GM12878 (cell line): ENCODE measurements around the gene SLC12A9. TPM values are rescaled to one million over a fixed set of nuclear protein-coding genes. Genes with fewer than 3 reads are reported as not detected.

Experiments
- ATAC-seq: fragments of 200-7000 bp; cut with Tn5 transposase; 3 replicates; pipeline ENCODE4 v1.9.1; 2020; ENCODE audit warnings: mild to moderate bottlenecking, moderate library complexity
- BruUV-seq: library from RNA; stranded (reverse); fragments of 400-500 nt; replicated peaks from 2 replicates; lab custom pipeline; 2021; lab: Mats Ljungman, UMichigan
- CTCF ChIA-PET: fragments of 300-600 bp; sonication (Branson Sonifier 250); formaldehyde crosslinking; extraction: SDS; loops from one replicate; lab custom pipeline; 2021; ENCODE audit warnings: inconsistent platforms; lab: Yijun Ruan, JAX
- POLR2A ChIA-PET: fragments of 350-600 bp; formaldehyde crosslinking; extraction: SDS; loops from one replicate; lab custom pipeline; 2021; ENCODE audit warnings: inconsistent platforms; lab: Charles Lee
- RAD21 ChIA-PET: fragments of 300-600 bp; sonication (Branson Sonifier 250); formaldehyde crosslinking; loops from one replicate; lab custom pipeline; 2023; ENCODE audit warnings: antibody characterized with exemption; ENCODE audit not compliant: unreplicated experiment; lab: Charles Lee
- SMC1A ChIA-PET: fragments of 300-600 bp; sonication (Branson Sonifier 250); formaldehyde crosslinking; loops from one replicate; lab custom pipeline; 2023; ENCODE audit not compliant: unreplicated experiment, uncharacterized antibody; lab: Charles Lee
- DNase-seq: peaks from one replicate; pipeline ENCODE4 v3.0.0-alpha.2; 2011; ENCODE audit warnings: low read depth, low spot score
- FAIRE-seq: peaks from 3 replicates; lab custom pipeline; 2011; peaks lifted over from hg19 to GRCh38; lab: Jason Lieb, UNC
- H2AFZ ChIP-seq: 2 replicates; pipeline ENCODE4 v1.6.0; 2011; ENCODE audit warnings: low read depth, low read length, control low read depth; ENCODE audit not compliant: control insufficient read depth
- H3K27ac ChIP-seq: 2 replicates; pipeline ENCODE4 v1.5.1; 2011; ENCODE audit warnings: control low read depth; ENCODE audit not compliant: control insufficient read depth, insufficient read depth
- H3K27me3 ChIP-seq, 2 experiments: replicated peaks in 1 of 2; 2 replicates each; pipeline versions ENCODE4 v1.6.0 to v1.6.1; 2011; ENCODE audit warnings: low read length in 1 of 2; ENCODE audit not compliant: control insufficient read depth in 2 of 2, insufficient read depth in 2 of 2
- H3K36me3 ChIP-seq, 2 experiments: 2 replicates each; pipeline ENCODE4 v1.5.1; 2011; ENCODE audit warnings: low read length in 1 of 2; ENCODE audit not compliant: control insufficient read depth in 2 of 2, insufficient read depth in 2 of 2
- H3K4me1 ChIP-seq: 2 replicates; pipeline ENCODE4 v1.6.1; 2011; ENCODE audit warnings: mild to moderate bottlenecking, low read length, moderate library complexity, mixed read lengths; ENCODE audit not compliant: control insufficient read depth, insufficient read depth
- H3K4me2 ChIP-seq: 2 replicates; pipeline ENCODE4 v1.6.0; 2011; ENCODE audit warnings: control low read depth; ENCODE audit not compliant: control insufficient read depth, insufficient read depth
- H3K4me3 ChIP-seq: fragments of 200-600 bp; sonication (generic); 2 replicates; pipeline ENCODE4 v1.5.1; 2016
- H3K79me2 ChIP-seq: 2 replicates; pipeline ENCODE4 v1.6.0; 2011; ENCODE audit warnings: low read length; ENCODE audit not compliant: control insufficient read depth, insufficient read depth
- H3K9ac ChIP-seq: 2 replicates; pipeline ENCODE4 v1.8.0; 2011; ENCODE audit warnings: low read length, control low read depth, mixed read lengths; ENCODE audit not compliant: control insufficient read depth, insufficient read depth
- H3K9me3 ChIP-seq: replicated peaks from 3 replicates; pipeline ENCODE4 v1.5.1; 2011; ENCODE audit warnings: mild to moderate bottlenecking, low read length; ENCODE audit not compliant: control insufficient read depth, insufficient read depth
- H4K20me1 ChIP-seq: 2 replicates; pipeline ENCODE4 v1.6.0; 2011; ENCODE audit not compliant: control insufficient read depth, insufficient read depth
- EED ChIP-seq: sonication (generic); IDR thresholded peaks from 2 replicates; pipeline ENCODE4 v1.6.1; 2016; ENCODE audit warnings: antibody characterized with exemption, low read depth
- EP300 ChIP-seq, 2 experiments: fragments of 150-350 bp in 1 of 2; IDR thresholded peaks; 2 replicates each; pipeline ENCODE4 v1.6.1; 2011 to 2012; ENCODE audit warnings: low read depth in 2 of 2, low read length in 2 of 2, borderline replicate concordance in 1 of 2, improper control_type of control experiment in 1 of 2, inconsistent platforms in 1 of 2; ENCODE audit not compliant: control insufficient read depth in 1 of 2
- HDGF ChIP-seq: fragments of 450-650 bp; IDR thresholded peaks from 2 replicates; pipeline ENCODE4 v1.6.1; 2016; ENCODE audit warnings: antibody characterized with exemption
- JUNB ChIP-seq: IDR thresholded peaks from 2 replicates; pipeline ENCODE4 v1.6.1; 2016; ENCODE audit warnings: antibody characterized with exemption, mild to moderate bottlenecking
- MAX ChIP-seq: IDR thresholded peaks from 2 replicates; pipeline ENCODE4 v1.6.1; 2012; ENCODE audit warnings: low read depth, low read length, improper control_type of control experiment
- MTA3 ChIP-seq: IDR thresholded peaks from 2 replicates; pipeline ENCODE4 v1.6.1; 2012; ENCODE audit warnings: low read length, inconsistent platforms, borderline replicate concordance
- SP1 ChIP-seq: IDR thresholded peaks from one replicate; pipeline ENCODE4 v1.6.1; 2011; ENCODE audit warnings: low read depth, low read length
- SUPT20H ChIP-seq: IDR thresholded peaks from 2 replicates; pipeline ENCODE4 v1.6.1; 2011; ENCODE audit warnings: low read depth, mild to moderate bottlenecking, low read length, moderate library complexity, borderline replicate concordance; ENCODE audit not compliant: control insufficient read depth
- WGBS: methylation state at CpG from one replicate; pipeline ENCODE4 v1.1.6; 2016; ENCODE audit warnings: low lambda C conversion rate; ENCODE audit not compliant: insufficient replicate concordance, insufficient coverage; ENCODE audit errors: missing lambda C conversion rate; 5-methylcytosine and 5-hydroxymethylcytosine counted together
- in situ Hi-C: fragments of 300-500 bp; cut with MboI; formaldehyde crosslinking; loops from 9 replicates; pipeline ENCODE4 v1.14.3; 2018; ENCODE audit warnings: mixed read lengths
- intact Hi-C: fragments of 100-400 bp; cut with micrococcal nuclease; formaldehyde crosslinking; loops from one replicate; pipeline ENCODE4 v1.14.2; 2022; ENCODE audit not compliant: unreplicated experiment
- polyA plus RNA-seq, 11 experiments: library from polyadenylated mRNA; depleted of rRNA in 4 of 11; unstranded in 6 of 11; stranded (reverse) in 5 of 11; fragments of >200 nt; fragmentation: Nextera tagmentation in 4 of 11; fragmentation: Illumina TruSeq in 1 of 11; extraction: Ambion mirVana in 4 of 11; extraction: Trizol in 1 of 11; gene quantifications; 1 replicate in 1 of 11; 2 replicates in 10 of 11; pipeline versions ENCODE4 v1.2.1 to v1.2.3, GENCODE V29; 2011 to 2016; ENCODE audit warnings: inconsistent platforms in 2 of 11, missing spikeins in 2 of 11, low read depth in 1 of 11
- total RNA-seq, 4 experiments: library from RNA; depleted of rRNA in 3 of 4; stranded (reverse); fragments of >200 nt in 3 of 4; fragmentation: Illumina TruSeq in 1 of 4; extraction: Trizol in 1 of 4; gene quantifications; 2 replicates each; pipeline versions ENCODE4 v1.2.1 to v1.2.3, GENCODE V29; 2013 to 2021
- TF ChIP-seq, protein P1 (sequence below): fragments of 450-650 bp; IDR thresholded peaks from 2 replicates; pipeline ENCODE4 v1.6.1; 2016; ENCODE audit warnings: mild to moderate bottlenecking
- TF ChIP-seq, protein P2 (sequence below): fragments of 450-650 bp; IDR thresholded peaks from 2 replicates; pipeline ENCODE4 v1.6.1; 2016; ENCODE audit warnings: mild to moderate bottlenecking

Gene SLC12A9
- total and polyA plus RNA-seq, 10 of the 15 experiments (the other 5 are each of a cell fraction or from before 2014, with no cell fraction given), result 0.24 to 18.5 (median 9.4) TPM

DNA sequence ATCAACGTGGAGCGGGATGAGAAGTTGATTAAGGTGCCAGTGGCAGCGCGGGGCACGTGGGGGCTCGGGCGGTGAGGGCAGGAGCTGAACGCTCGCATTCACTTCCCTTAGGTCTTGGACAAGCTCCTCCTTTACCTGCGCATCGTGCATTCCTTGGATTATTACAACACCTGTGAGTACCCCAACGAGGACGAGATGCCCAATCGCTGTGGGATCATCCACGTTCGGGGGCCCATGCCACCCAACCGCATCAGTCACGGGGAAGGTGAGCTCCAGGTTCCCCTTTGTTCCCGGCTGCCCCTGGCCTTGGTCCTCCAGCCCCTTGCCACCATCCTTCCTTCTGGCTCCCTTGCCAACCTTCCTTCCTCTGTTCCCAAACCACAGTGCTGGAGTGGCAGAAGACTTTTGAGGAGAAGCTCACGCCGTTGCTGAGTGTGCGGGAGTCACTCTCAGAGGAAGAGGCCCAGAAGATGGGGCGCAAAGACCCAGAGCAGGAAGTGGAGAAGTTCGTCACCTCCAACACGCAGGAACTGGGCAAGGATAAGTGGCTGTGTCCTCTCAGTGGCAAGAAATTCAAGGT, 34.5 kb downstream of the SLC12A9 start:
- no peak for FAIRE-seq
- SMC1A ChIA-PET, result interaction anchor here (1.1 to 4.4 kb wide), 5 partner anchors 9 to 198 kb away, joined by 3 to 33 read pairs (median 3); partner anchors contain the start of genes SLC12A9 and TRIM56
- Histone ChIP-seq H3K27ac (peak overlapping the region; percentile 66), H3K9ac (peak overlapping the region; percentile 83), H3K36me3 (peaks cover 26 to 50% of the 10 kb centered on the region in 2 experiments), H3K27me3 (no peaks in the 10 kb centered on the region)
- no peak for DNase-seq
- intact Hi-C loops, result no loop called here
- no TSS peak for BruUV-seq
- 77% methylated on average over 20 of the region's 25 CpGs for WGBS
- ATAC-seq, result no peak
- TF ChIP-seq, protein P1, sequence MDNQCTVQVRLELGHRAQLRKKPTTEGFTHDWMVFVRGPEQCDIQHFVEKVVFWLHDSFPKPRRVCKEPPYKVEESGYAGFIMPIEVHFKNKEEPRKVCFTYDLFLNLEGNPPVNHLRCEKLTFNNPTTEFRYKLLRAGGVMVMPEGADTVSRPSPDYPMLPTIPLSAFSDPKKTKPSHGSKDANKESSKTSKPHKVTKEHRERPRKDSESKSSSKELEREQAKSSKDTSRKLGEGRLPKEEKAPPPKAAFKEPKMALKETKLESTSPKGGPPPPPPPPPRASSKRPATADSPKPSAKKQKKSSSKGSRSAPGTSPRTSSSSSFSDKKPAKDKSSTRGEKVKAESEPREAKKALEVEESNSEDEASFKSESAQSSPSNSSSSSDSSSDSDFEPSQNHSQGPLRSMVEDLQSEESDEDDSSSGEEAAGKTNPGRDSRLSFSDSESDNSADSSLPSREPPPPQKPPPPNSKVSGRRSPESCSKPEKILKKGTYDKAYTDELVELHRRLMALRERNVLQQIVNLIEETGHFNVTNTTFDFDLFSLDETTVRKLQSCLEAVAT, result peak; percentile 55
- TF ChIP-seq EP300 (IDR thresholded peaks at IDR 0.05; ENCODE audit: borderline replicate concordance in 1 of 2, control insufficient read depth in 1 of 2, low read depth in 2 of 2, low read length in 2 of 2), result no peak
- TF ChIP-seq EED, result 0 out of 2 replicates have a peak, but pooled peaks have one; percentile 25
- TF ChIP-seq MTA3, result no peak
- TF ChIP-seq JUNB, result no peak
- TF ChIP-seq MAX, result no peak
- TF ChIP-seq, protein P2, sequence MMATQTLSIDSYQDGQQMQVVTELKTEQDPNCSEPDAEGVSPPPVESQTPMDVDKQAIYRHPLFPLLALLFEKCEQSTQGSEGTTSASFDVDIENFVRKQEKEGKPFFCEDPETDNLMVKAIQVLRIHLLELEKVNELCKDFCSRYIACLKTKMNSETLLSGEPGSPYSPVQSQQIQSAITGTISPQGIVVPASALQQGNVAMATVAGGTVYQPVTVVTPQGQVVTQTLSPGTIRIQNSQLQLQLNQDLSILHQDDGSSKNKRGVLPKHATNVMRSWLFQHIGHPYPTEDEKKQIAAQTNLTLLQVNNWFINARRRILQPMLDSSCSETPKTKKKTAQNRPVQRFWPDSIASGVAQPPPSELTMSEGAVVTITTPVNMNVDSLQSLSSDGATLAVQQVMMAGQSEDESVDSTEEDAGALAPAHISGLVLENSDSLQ, result no peak
- no peak for TF ChIP-seq SP1
- TF ChIP-seq SUPT20H, result no peak
- TF ChIP-seq HDGF, result 0 out of 2 replicates have a peak, but pooled peaks have one; percentile 38
- TF ChIP-seq, all 136 proteins: peak for 3
- H3K9me3 ChIP-seq, result no peaks in the 10 kb centered on the region
- in situ Hi-C loops, result no loop called here
- peak overlapping the region; percentile 94 for H3K4me2 ChIP-seq
- no peaks in the 10 kb centered on the region for H4K20me1 ChIP-seq
- RAD21 ChIA-PET, result interaction anchor here (0.5 to 1.9 kb wide), 4 partner anchors 12 to 35 kb away, joined by 3 to 7 read pairs (median 6); partner anchors contain the start of genes SLC12A9 and SRRT
- no peak overlapping the region for H2AFZ ChIP-seq
- peaks cover 30% of the 10 kb centered on the region for H3K4me1 ChIP-seq
- H3K79me2 ChIP-seq, result peaks cover 18% of the 10 kb centered on the region
- CTCF ChIA-PET, result interaction anchor here (0.6 to 1.2 kb wide), 2 partner anchors 9 to 191 kb away, joined by 5 to 7 read pairs; no protein-coding TSS in a partner anchor
- POLR2A ChIA-PET, result interaction anchor here (0.5 to 6.7 kb wide), 5 partner anchors 11 to 139 kb away, joined by 3 to 131 read pairs (median 4); partner anchors contain the start of gene SRRT
- peak overlapping the region; percentile 44; the same call in 1 of the 2 replicates for H3K4me3 ChIP-seq
